SH-SY5Y (cell line): Measurements from ENCODE around the gene ROBO1.

Experiments used
- GATA2 ChIP-seq: IDR thresholded peaks from 2 replicates; pipeline ENCODE4 v1.6.1; 2011; ENCODE audit warnings: mild to moderate bottlenecking, low read depth, low read length
- GATA3 ChIP-seq: IDR thresholded peaks from 2 replicates; pipeline ENCODE4 v1.6.1; 2011; ENCODE audit warnings: low read depth, mild to moderate bottlenecking, low read length, moderate library complexity

The ROBO1 gene

DNA sequence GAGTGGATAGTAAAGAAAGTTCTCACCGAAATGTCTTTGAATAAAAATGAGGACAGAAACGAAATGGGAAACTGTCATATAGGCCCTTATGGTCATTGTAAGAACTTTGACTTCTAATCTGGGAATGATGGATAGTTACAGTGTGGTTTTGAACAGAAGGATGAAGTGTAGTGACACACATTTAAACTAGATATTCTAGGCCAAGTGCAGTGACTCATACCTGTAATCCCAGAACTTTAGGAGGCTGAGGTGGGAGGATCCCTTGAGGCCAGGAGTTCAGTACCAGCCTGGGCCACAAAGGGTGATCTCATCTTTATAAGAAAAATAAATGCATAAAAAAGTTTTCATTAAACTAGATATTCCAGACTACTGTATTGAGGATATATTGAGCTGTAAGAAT lies 452.8 kb downstream of the ROBO1 start:
- TF ChIP-seq GATA3 (no peak), GATA2 (no peak)

DNA sequence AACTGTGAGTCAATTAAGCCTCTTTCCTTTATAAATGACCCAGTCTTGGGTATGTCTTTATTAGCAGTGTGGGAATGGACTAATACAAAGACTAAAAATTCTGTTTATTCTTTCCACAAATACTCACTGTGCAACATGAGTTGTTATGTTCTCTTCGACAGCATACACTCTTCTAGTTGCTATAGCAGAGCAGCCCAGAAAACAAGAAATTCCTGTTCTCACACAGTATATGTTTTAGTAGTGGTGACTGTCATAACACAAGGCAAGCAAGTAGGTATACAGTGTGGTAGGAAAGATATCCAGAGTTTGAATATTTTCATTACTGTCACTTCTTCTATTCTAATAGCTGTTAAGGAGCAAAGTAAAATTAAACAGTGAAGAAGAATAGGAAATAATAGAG lies 453.3 kb downstream of the ROBO1 start:
- TF ChIP-seq GATA3 (no peak), GATA2 (no peak)

DNA sequence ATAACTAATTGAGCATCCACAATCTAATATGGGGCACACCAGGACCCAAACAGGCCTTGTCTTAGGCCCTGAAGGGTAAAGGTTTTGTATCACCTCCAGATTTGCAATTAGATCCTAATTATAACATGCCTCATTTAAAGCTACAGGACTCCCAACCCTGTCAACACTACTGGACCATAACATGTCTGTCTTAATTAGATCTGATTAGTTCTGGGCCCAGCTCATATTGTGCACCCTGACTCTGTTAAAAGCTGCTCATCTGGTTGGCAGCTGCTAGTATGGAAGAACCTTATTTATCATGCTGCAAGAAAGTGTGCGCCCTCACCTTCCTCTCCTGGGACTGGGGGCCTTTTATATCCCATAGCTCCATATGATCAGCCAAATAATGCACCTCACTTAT lies 457.8 kb downstream of the ROBO1 start:
- no peak for TF ChIP-seq GATA2
- TF ChIP-seq GATA3, result no peak

DNA sequence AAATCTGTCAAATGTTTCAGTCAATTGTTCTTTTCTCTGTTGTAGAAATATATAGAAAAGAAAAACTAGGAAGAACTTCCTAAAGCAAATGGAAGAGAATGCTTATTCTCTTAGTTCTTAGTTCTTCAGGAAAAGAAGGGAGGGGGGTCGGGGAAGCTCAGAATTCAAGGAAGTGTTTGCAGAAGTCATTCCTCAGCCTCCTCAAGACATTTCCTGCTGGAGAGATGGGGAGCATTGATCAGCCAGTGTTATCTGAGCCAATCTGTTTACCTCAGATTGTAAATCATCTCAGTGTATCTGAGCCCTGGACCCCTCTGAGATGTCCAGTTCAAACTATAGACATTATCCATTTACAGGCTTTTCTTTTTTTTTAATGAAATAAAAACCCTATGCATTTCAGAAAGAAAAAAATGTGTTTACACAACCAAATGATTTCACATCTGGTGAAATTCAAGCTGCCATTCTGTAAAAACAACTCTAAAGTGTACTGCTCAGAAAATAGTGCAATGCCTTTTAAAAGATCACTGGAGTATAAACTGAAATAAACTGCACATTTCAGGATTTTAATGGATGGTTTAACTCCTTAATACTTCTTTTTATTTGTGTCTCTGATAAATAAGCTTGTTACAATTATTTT lies 460.7 kb downstream of the ROBO1 start:
- TF ChIP-seq GATA3, result no peak
- no peak for TF ChIP-seq GATA2

DNA sequence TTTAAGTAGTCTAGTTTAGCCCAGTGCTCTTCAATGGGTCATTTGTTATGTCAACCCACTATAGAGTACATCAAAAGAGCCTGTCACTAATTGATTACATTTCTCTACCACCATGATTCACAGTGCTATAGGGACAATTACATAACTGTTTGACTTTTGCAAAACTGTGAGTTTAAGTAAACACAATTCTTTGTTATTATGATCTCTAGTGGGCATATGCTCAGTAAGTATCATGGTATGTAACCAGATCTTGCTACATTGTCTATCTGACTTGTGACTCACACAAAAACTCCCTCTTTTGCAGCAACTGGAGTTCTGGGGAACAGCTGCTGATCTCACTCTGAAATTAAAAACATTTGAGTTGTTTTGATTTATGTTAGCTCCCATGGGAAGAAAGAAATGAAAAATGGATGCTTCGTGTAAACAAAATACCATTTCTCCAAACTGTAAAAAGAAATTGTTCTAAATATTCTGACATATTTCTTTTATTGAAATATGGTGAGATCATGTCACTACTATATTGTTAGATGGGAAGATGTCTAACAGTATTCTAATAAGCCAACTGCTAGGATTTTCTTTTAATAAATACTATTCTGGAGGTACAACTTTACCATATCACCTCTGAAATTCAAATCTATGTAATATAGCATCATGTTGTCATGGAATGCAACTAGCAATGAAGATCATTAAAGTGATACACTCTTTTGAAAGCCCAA lies 470.4 kb downstream of the ROBO1 start:
- TF ChIP-seq GATA2 (no peak), GATA3 (no peak)

DNA sequence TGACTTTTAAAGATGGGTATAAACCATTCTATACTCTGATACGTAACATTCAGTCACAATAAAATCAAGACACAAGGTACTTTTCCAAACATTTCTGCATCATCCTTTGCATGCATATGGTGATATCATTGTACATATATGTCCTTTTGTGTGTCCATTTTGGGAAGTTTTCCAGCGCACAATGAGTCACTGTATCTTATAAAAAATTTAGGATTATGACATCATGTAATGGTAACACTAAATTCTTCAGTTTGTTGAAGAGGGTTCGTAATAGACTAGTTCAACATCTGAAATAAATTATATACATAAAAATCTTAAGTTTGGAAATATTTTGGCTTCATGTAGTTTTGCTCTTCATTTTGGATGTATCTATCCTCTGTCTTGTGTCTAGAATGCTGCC lies 480.9 kb downstream of the ROBO1 start:
- no peak for TF ChIP-seq GATA2
- TF ChIP-seq GATA3, result no peak

DNA sequence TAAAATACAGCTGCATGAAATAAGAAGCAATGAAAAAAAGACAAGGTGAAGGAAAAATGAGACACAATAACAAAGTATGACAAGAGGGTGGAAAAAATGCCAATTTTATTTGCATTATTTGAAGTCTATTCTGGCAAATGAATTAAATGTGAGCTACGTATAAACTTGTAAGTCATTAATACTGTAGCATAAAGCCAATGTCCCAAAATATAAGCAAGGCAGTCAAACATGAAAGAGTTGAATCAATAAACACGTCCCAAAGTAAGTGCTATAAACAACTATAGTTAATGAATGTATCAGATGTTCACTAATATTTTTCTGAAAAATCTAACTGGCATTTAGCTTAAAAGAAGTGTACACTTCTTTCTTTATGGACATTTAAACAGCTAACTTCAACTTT lies 481.9 kb downstream of the ROBO1 start:
- no peak for TF ChIP-seq GATA3
- no peak for TF ChIP-seq GATA2

DNA sequence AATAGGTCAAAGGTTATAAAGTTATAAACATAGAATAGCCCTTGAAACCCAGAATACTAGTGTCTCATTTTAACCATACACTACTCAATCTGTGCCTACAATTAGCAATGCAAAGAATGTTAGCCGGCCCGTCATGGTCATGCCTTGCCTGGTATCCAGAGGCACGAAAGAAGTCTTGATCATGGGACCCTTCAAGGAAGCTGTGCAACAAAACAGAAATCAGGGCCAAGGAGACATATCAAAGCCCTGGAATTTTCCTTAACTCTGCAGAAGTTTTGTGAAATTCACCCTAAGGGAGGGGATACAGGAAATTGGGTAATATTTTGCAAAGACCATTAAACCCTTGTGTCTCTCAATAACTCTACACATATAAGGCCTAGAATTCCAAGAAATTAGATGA lies 482.4 kb downstream of the ROBO1 start:
- TF ChIP-seq GATA3 (no peak), GATA2 (no peak)

DNA sequence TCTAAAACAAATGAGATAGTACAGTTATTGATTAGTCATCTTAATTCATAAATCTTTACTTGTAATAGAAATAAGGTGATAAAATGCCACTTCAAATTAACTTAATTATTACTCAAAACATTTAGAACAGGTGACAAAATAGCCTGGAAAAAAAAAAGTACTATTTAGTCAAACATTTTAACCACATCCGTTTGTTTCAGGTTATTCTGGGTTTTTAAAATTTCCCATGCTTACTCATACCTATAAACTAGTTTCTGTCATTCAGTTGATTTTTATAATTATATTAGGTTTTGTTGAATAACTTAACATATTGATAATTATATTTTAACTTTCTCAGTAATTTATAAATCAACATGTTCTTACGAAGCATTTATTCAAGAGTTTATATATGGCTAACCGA lies 483.0 kb downstream of the ROBO1 start:
- TF ChIP-seq GATA3, result no peak
- TF ChIP-seq GATA2, result no peak

DNA sequence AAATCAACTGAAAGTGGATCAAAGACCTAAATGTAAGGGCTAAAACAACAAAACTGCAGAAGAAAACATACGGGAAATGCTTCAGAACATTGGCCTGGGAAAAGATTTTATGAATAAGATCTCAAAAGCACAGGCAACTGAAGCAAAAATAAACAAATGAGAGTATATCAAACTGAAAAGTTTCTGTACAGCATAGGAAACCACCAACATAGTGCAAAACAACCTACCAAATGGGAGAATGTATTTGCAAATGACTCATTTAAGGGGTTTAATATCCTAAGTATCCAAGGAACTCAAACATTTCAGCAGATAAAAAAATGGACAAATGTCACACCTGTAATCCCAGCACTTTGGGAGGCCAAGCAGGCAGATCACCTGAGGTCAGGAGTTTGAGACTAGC lies 489.1 kb downstream of the ROBO1 start:
- TF ChIP-seq GATA3 (no peak), GATA2 (no peak)

DNA sequence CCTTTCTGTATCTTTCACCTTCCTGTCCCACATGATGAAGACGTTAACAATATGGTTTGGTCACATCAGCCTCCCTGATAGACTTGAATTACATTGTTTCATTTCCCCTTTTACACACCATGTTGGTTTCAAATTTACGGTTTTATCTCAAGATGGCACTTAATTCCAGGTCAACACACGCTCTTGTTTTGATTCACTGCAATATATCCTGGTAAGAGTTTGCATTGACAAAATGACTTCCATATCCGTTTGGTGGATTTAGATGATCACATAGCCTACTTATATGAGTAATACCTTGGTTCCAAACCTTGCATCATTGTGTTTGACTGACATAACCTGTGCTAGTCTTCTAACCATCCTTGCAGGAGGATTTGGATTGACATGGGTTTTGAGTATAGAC lies 499.4 kb downstream of the ROBO1 start:
- TF ChIP-seq GATA3 (no peak), GATA2 (no peak)

DNA sequence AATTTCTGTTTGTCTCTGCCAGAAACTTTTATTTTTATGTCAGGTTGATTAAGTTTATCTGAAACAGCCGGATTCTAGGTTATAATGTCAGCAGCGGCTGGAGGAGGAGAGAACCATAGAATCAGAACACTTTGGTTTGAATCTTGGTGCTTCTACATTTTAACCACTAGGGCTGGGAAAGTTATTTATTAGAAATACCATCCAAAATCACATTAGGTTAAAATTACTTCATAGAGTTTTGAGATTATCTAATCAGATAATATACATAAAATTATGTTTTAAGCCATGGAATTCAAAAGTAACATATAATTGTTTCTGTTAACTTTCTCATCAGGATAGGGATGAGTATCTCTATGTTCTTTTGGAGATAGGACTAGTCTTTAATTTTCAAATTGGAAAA lies 502.9 kb downstream of the ROBO1 start:
- TF ChIP-seq GATA3 (no peak), GATA2 (no peak)

DNA sequence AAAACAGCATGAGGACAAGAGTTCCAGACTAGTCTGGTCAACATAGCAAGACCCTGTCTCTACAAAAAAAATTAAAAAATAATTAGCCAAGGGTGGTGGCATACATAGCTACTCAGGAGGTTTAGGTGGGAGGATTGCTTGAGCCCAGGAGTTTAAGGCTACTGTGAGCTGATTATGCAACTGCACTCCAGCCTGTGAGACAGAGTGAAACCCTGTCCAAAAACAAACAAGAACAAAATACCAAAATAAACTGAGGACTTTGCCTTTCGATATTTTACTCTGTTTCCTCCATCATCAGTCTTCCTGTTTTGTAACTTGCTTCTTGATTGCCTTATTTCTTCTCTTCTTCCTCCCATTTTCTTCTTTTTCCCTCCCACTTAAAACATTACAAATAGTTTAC lies 504.4 kb downstream of the ROBO1 start:
- no peak for TF ChIP-seq GATA2
- TF ChIP-seq GATA3, result no peak

DNA sequence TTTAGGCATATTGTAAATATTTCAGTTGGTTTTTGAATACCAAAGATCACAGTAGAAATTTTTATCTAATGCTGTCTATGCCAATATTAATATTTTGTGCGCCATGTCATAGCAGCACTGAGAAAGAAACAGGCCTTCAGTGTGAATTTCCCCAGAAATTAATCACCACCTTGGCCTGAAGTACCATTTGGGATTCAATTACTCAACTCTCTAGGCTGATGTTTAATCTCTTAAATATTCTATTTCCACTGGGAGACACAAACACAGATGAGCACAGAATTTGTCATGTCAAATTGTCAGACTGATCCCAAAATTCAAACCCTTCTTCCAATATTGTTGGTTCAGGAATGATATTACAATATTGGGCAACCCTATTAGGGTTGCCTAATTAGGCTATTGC lies 509.3 kb downstream of the ROBO1 start:
- TF ChIP-seq GATA2 (no peak), GATA3 (no peak)

DNA sequence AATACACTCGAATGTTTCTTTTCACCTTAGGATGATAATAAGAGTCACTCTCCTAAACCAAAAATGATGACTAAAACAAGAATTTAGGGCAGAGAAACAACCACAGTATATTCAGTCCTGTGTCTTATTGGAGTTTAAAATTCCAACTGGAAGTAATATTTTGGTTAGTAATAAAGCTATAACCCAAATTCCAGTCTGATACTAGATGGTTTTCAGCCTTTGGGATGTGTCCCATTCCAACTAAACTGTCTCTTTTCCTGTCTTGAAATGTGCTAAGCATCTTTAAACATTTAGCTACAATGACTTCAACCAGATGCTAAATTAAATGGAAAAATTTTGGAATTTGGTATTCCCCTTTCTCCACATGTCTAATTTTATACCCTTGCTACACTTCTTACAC lies 510.0 kb downstream of the ROBO1 start:
- TF ChIP-seq GATA3 (no peak), GATA2 (no peak)

DNA sequence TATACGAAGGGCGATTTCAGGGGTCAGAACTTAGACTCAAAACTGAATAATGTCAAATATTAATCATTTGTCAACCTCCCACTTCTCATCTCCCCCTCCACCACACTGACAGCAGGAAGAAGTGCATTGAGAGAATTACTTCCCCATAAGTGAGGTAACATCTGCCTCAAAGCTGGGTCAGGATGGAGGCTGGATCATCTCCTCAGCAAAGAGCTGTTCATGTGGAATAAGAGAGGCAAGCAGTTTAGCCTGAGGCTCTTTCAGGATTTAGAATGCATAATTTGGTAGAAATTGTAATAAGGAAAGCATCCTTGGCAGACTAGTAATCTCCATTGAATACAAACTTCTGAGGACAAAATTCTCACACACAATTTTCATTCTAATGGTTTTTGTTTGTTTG lies 512.1 kb downstream of the ROBO1 start:
- TF ChIP-seq GATA3, result no peak
- no peak for TF ChIP-seq GATA2

DNA sequence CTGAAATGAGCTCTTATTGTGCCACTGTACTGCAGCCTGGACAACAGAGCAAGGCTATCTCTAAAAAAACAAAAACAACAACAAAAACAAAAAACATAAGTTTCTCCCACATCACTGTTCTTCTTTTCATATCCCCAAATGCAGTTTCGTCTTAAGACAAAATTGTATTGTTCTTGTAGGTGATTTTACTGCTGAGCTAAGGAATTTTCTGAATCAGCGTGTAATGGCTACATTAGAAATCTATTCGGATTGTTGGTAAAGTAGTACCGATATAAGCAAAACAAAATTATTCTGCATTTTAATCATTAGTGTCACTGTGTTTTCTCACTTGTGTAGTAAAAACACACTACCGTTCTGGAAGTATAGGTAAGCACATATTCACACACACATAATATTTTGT lies 512.5 kb downstream of the ROBO1 start:
- TF ChIP-seq GATA3, result no peak
- TF ChIP-seq GATA2, result no peak
